Activated CD4-positive, CD25-positive, alpha-beta regulatory T cell treated with anti-CD3 and anti-CD28 coated beads, Interleukin-2, amount 50 U/mL, for 24 hours (primary cell): ENCODE measurements around the gene GALC.
"Not testable (repeated sequence)": the region's sequence is repeated elsewhere in the genome, so short reads cannot be mapped to it uniquely, and the experiment has no call there.

Source experiments
- ATAC-seq, 2 donors: fragments of 150-1000 bp; cut with Tn5 transposase; one replicate each; pipeline ENCODE4 v1.10.0; 2021; ENCODE audit warnings: mild to moderate bottlenecking in 1 of 2, moderate library complexity in 1 of 2

GALC gene

DNA sequence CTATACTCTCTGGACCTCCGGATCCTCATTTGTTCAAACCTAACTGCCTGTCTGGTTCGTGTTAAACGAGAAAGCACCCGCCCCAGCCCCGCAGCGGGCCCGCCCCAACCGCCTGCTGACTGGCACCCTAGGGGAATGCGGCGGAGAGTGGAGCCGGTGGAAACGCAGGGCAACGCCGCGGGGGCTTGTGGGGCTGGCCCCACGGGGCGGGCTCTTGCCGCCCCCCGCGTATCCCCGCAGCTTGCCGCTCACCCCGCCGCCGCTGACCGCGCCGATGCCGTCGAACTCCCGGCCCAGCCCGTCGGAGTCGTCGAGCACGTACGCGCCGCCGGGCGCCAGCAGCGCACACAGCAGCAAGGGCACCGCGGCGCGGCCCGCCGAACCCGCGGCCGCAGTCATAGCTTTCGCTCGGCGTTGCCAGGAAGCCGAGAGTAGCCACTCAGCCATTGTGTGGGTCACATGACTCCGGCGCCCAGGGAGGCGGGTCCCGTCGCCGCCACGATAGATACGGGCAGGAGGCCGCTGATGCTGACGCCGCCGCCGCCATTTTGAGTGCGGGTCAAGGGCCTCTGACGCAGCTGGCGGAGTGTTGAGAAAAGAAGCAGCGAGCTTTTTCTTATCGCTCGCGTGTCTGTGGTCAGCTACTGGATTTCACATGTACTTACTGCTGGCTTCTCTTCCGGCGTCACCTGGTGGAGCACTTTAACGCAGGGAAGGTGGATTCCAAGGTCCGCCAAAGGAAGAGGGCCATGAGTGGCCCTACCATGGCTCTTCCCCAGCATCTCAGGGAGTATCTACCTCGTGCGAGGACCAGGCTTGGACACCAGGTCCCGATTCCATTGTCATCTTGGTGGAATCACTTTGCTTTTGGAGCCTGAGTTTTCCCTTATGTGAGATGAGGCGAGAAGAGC, at the start of gene GALC:
Gene GALC (minus strand): TSS at position 465 of the 911 bp plus-strand sequence. CDS start 18 bp downstream, at position 447.
- peak; percentile 89 for ATAC-seq

DNA sequence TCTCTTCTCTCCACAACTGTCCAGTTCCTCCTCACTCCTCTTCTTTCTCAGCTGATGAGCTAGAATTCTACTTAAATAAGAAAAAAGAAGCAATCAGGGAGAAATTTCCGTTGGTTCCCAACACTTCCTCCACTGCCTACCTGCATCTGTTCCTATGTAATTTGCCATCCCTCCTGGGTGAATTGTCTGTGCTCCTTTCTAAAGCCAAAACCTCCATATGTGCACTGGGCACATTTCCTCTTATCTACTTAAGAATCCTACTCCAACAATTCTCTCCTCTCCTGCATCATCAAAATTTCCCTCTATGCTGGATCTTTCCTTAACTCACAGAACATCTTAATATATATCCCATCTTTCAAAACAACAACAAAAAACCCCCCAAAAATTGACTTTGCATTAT, 47.2 kb upstream of the GALC start:
- ATAC-seq, result no peak

DNA sequence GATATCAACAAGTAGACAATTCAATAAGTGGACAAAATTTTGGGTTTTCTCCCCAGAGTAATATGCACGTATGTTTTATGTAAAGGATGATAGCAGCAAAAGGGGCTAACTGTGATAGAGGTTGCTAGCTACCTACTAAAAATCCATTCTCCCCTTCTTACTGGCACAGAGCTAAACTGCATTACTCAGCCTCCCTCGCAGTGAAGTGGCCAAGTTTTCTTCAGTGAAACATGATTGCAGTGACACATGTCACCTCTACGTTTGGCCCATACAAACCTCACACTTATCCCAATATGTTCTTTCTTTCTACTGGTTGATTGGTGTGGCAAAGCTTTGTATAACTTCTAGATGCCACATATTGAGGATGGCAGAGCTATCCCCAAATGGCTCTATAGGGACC, 46.2 kb upstream of the GALC start:
- ATAC-seq, result no peak

DNA sequence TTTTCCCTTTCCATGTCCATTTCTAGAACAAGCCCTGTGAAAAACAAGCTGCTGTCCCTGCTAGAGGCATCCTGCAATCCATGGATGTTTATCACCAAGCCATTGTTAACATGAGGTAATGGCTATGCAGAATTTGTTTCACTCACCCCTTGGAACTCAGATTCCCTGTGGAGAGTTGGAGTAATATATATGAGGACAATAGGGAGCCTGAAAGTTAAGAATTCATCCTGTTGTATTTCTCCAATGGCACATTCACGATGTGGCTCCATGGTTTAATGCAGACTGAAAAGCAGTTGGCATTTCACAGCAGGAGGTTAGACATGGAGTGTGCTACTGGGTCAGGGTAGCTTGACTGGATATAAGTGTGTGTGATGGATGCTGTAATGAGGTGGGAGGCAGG, 44.3 kb upstream of the GALC start:
- no peak for ATAC-seq

DNA sequence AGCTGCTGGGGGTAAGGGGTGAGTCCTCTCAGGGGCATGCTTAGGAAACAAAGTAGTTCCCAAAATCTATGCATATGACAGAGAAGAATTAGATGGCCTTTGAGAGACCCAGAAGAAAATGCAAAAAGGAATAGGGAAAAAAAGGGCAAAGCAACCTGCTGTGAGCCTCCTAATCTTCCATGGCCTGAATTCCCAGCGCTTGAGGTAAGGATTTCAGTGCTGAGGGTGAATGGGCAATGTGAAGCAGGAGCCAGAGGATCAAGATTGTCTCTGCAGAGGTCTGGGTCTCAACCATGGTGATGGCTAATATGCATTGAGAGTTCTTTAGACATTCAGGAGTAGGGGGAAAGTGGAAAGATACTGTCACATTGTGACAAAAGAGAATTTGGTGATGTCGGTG, 43.4 kb upstream of the GALC start:
- ATAC-seq, result no peak

DNA sequence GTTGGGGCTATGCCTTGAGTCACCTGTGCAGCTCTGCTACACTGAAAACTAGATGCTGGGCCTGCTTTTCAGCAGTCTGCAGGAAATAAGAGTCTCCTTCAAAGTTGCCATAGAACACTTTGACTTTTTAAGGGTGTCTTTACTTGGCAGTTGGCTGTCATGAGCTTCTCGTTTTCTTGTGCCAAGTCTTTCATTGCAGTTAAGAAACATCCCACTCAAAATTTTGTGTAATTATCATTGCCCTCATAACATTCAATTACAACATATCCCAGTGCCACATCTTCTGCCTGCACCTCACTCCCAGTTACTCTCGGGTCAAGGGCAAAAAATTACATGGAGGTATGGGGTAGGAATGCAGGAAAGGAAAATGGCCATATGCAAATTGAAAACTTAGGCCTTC, 41.1 kb upstream of the GALC start:
- ATAC-seq, result no peak

DNA sequence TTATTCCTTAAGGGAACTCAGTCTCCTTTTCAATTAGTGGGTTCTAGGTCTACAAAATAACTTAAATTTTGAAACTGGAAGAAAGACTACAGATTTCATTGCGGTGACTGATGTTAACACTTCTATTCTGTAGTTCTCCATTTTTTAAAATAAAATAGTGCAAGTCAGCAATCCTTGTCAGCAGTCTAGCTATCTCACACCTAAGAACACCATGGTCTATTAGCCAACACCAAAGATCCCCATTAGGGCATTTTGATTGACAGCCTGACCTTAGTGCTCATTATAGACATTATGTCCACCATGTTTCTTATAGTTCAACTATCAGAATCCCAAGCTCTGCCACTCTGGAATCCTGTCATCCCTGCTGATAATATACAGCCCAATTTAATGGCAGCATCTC, 39.4 kb upstream of the GALC start:
- no peak for ATAC-seq

DNA sequence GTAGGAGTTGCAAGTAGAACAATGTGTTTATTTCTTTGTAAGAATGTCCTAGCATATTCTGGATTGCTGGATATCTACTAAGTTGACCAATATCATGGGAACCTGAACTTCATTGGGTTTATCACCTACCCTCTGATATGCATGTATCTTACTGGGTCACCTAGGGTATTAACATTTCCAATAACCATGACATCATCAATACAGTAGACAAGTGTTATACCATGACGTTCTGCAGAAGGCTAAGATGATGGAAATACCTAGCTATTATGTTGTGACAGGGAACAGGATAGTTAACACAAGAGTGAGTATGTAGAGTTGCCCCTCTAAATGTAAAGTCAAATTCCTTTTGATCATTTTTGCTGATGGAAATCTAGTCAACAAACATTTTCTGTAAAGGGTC, 37.9 kb upstream of the GALC start:
- ATAC-seq, result no peak

DNA sequence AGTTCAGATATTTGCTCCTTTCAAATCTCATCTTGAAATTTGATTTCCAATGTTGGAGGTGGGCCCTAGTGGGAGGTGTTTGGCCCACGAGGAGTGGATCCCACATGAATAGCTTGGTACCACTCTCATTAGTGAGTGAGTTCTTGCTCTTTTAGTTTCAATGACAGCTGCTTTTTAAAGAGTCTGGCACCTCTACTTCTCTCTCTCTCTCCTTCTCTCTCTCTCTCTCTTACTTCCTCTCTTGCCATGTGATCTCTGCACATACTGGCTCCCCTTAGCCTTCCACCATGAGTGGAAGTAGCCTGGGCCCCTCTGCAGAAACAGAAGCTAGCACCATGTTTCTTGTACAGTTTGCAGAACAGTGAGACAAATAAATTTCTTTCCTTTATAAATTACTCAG, 37.1 kb upstream of the GALC start:
- no peak for ATAC-seq

DNA sequence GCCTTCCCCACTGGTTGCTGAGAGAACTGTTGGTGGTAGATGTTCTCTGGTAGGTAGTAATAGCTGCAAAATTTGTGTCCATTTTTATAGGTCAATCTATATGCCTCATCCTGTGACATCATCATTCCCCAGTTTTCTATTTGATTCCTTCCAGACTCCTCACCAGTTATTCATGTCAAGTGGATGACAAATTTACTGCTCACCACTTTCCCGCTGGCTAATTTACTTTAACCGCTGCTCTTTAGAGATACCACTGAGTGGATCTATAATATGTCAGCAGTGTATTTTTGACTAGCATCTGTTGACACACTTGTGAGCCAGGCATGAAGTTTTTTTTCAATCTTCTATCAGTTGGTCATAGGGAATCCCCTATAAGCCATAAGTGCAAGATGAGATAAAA, 36.5 kb upstream of the GALC start:
- ATAC-seq, result peak; percentile 91

DNA sequence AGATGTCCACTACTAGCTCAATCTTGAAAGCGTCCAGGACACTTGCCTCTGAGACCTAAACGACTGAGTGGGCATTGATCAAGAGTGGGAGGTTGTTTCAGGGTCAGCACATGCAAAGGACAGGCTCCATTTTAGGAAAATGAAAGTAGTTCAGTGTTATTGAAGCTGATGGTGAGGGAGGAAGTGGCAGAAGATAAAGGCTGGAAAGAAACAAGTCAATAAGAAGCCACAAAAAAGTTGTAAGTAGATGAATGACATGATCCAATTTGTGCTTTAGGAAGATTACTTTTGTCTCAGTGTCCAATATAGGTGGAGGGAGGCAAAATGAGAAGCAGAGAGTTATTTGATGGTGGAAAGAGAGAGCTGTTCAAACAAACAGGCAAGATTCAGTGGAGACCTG, 33.9 kb upstream of the GALC start:
- no peak for ATAC-seq

DNA sequence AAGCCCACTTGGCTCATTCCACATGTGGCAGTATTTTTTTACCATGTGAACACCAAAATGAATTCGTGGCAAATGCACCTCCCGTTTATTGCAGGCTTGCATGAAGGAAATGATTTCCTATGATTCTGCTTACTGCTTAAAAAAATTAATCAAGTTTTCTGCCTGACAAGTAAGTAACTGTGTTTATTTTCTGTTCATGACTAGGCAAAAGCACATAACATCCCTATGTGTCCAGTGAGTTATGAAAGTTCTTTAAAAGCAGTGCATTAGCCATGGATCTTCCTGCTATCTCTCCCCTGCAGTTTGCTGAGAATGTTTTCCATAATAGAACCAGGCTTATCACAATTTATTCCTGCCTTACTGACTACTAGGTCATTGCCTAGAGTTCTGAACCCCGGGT, 32.3 kb upstream of the GALC start:
- no peak for ATAC-seq

DNA sequence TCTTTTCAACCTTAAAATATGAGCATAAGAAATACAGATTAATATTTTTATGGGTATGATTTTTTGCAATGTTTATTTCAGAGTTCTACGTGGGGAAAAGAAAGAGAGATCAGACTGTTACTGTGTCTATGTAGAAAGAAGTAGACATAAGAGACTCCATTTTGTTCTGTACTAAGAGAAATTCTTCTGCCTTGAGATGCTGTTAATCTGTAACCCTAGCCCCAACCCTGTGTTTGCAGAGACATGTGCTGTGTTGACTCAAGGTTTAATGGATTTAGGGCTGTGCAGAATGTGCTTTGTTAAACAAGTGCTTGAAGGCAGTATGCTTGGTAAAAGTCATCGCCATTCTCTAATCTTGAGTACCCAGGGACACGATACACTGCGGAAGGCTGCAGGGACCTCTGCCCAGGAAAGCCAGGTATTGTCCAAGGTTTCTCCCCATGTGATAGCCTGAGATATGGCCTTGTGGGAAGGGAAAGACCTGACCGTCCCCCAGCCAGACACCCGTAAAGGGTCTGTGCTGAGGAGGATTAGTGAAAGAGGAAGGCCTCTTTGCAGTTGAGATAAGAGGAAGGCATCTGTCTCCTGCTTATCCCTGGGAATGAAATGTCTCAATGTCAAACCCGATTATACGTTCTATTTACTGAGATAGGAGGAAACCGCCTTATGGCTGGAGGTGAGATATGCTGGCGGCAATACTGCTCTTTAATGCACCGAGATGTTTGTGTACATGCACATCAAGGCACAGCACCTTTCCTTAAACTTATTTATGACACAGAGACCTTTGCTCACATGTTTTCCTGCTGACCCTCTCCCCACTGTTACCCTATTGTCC, 31.5 kb upstream of the GALC start:
- not testable (repeated sequence) for ATAC-seq

DNA sequence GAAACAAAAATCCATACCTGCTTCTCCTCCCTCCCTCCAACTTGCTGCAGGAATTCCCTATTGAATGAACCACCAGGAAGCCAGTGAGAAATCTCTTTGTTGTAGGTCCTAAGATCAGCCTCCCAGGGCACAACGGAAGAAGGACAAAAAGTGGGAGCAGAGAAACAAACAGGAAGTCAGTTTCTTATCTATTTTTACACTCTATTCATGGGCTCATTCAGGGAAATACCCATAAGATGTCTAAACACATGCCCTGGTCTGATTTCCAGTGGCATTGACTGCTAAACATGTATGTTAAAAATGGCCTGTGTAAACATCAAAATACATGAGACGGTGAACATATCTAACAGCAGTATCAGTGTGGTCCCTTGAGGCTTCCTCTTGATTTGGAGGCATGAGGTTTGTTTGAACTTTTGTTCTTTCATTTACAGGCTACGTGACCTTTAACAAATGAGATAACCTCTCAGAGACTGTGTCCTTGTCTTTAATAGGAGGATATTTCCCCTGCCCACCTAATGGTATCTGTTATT, 30.7 kb upstream of the GALC start:
- ATAC-seq, result peak; percentile 21 to 30

DNA sequence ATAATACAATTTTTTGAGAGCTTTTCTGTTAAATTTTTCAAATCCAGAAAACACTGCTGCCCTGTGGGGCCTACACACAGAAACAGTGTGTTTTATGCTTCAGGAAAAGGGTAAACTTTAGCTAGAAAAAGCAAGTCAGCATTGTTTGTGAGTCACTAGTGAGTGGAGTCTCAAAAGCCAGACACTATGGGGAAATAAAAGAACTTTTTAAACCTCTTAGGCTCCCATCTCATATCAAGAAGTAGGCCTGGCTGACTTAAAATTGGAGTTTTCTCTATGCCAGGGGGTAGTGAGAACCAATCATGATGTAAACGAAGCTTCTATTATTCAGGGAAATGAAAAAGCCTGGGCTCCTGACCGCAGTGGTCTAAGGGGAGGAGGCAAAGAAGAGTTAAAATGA, 24.6 kb upstream of the GALC start:
- peak in 1 of 2 donors; percentile 33 for ATAC-seq

DNA sequence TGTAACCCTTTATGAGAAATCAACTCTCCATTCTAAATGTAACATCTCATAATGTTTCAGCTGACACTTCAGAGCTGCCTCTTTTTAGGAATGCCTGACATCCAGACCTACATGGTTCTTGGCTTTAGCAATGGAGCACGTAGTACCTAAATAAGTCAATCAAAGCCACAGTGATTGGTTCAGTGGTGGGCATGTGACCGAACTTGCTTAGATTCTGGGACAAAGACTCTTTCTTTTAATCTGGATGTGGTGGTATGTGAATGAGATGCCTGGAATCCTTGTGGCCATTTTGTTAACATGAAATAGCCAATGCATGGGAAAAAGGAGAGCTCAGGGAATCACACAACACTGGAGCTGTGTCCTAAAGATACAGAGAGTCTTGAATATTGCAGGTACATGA, 23.8 kb upstream of the GALC start:
- ATAC-seq, result no peak

DNA sequence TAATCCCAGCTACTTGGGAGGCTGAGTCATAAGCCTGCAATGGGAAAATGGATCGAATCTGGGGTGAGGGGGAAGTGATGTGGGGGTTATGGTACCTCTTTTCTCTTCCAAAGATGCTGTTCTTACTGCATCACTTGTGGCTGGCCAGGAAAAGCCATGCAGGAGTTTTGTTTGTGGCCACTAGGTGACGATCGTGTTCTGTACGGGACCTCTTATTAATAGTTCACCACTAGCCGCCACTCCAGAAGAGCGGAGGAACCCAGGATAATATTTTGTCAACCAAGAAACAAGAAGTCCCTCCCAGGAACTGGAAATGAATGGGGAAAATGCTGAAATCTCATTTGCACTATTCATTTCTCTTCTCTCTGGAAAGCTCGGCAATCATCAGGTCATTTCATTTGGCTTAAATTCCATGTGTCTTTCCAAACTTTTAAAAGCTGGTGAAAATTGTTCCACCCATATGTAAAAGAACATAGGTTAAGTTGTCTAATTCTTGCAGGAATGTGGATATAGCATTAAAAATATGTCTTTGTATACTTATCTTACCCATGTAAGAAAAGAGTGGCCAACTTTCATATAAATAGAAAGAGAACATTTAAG, 20.9 kb upstream of the GALC start:
- ATAC-seq, result peak; percentile 55 to 56

DNA sequence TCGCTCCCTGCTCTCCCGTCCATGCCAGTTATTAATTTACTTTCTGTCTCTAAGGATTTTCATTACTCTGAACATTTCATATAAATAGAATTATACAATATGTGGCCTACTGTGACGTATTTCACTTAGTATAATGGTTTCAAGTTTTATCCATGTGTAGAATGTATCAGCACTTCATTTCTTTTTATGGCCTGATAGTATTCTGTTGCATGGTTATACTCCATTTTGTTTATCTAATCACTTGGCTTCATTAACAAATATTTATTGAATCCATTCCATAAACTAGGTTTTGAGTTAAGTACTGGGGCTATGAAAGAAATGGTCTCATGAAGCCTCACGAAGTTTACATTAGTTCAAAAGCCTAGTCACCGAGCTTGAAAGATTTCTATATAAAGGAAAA, 19.5 kb upstream of the GALC start:
- ATAC-seq, result no peak

DNA sequence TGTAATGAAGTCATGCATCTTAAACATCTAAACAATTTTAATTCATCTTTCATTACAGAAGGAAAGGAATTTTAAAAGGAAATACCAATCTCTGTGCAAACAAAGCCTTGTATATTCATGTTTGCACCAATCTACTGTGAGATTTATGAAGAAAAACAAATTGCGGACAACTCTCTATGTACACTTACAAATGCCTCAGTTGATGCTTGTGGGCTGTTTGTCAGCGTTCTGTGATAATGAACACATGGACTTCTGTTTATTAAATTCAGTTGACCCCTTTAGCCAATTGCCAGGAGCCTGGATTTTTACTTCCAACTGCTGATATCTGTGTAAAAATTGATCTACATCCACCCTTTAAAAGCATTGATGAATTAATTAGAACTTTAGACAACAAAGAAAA, 17.3 kb upstream of the GALC start:
- no peak for ATAC-seq

DNA sequence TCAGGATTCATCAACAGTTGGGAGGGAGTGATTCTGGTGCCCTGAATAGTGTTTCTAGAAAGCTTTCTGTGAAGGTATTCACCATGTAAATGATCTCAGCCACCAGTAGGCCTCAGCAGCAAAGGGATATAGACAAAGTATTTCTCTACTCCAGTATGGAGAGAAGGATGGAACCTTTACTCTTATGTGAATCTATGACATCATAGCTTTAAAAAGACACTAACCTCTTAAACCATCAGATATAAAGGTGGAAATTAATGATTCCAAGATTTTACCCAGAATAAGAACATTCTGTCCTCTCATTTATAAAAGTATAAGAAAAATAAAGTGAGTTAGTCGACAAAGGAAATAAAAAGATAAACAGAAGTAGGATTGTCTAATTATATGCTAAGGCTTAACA, 16.5 kb upstream of the GALC start:
- no peak for ATAC-seq

DNA sequence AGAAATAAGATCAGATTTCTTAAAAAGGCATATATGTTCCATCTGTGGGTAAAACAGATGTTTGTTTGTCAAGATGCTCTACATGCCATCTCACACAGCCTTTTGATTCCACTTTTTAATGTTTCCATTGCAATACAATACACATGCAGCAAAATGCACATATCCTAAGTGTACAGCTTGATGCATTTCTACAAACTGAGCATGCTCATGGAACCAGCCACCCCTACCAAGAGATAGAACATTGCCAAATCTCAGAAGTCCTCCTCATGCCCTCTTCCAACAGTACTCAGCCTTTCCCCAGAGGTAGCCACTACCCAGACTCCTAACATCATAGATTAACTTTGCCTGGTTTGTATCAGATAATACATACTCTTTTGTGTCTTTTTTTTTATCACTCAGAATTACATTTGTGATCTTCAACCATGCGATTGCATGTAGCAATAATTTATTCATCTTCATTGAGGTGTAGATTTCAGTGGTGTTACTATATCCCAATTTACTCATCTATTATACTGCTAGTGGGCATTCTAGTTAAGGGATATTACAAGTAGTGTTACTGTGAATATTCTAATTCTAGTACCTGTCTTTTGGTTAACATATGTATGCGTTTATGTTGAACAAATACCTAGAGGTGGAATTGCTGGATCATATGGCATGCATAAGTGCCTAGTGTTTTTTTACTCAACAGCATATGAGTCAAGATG, 15.2 kb upstream of the GALC start:
- ATAC-seq, result no peak

DNA sequence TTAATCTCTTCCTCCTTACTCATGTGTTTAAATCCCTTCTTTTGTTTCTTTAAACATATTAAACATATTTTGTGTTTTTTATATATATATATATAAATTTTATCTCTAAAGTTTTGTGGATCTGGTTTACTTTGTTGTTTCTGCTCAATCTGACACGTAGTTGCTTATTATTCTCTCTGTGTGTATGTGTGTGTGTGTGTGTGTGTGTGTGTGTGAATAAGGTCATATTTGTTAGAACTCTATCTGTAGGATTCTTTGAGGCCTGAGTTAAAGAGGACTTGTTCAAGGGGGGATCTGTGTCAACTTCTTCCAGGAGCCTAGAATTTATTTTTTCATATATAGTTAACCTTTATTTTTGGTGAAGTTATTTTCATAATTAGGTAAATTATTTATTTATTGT, 14.6 kb upstream of the GALC start:
- no peak for ATAC-seq
